ENCODE results near the gene IFI6.

Gene IFI6

DNA sequence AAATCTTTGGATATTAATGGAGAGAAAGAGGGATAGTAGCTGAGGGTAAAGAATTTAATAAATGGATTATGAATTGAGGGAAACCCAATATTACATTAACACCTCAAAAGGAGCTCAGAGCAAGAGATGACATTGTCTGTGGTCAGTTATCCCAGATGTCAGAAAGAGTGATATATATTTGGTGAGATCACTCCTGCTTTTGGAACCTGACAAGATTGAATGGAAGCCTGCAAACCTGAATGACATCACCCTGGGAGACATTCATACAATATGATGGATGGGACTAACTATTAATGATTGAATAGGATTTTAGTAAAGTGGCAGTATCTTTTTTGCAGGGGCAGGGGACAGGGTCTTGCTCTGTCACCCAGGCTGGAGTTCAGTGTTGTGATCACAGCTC is 6.8 kb upstream of the IFI6 start:
- no peaks in the 10 kb centered on the region for H3K36me3 ChIP-seq (ENCODE audit: insufficient read depth, low read length)
- no peak for TF ChIP-seq EZH2 (IDR thresholded peaks at IDR 0.05; ENCODE audit: borderline replicate concordance, low read length)
- TF ChIP-seq, protein P1, sequence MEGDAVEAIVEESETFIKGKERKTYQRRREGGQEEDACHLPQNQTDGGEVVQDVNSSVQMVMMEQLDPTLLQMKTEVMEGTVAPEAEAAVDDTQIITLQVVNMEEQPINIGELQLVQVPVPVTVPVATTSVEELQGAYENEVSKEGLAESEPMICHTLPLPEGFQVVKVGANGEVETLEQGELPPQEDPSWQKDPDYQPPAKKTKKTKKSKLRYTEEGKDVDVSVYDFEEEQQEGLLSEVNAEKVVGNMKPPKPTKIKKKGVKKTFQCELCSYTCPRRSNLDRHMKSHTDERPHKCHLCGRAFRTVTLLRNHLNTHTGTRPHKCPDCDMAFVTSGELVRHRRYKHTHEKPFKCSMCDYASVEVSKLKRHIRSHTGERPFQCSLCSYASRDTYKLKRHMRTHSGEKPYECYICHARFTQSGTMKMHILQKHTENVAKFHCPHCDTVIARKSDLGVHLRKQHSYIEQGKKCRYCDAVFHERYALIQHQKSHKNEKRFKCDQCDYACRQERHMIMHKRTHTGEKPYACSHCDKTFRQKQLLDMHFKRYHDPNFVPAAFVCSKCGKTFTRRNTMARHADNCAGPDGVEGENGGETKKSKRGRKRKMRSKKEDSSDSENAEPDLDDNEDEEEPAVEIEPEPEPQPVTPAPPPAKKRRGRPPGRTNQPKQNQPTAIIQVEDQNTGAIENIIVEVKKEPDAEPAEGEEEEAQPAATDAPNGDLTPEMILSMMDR (IDR thresholded peaks at IDR 0.05; ENCODE audit: low read length) = no peak

DNA sequence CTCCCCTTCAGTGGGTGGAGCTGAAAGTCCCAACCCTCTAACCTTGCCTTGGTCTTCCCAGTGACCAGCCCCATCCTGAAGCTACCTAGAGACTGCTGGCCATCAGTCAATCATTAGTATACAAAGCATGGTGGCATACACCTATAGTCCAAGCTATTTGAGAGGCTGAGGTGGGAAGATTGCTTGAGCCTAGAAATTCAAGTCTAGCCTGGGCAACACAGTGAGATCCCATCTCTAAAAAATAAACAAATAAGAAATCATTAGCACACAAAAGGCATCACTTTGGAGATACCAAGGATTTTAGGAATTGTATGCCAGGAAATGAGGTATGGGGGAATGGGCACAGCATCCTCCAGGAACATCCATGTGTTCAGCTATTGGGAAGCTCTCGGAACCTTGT is 4.4 kb upstream of the IFI6 start:
- Histone ChIP-seq H3K27me3 (ENCODE audit: insufficient read depth, low read length) (no peaks in the 10 kb centered on the region), H3K9me2 (ENCODE audit: low read depth, low read length) (no peaks in the 10 kb centered on the region), H3K4me3 (ENCODE audit: low read depth, low read length, poor library complexity, severe bottlenecking) (no peak overlapping the region), H3K4me2 (ENCODE audit: low read length) (no peak overlapping the region), H3K4me1 (ENCODE audit: insufficient read depth, low read length, severe bottlenecking) (peaks cover 13% of the 10 kb centered on the region), H3K9ac (ENCODE audit: low read length) (no peak overlapping the region), H2AFZ (ENCODE audit: low read length) (no peak overlapping the region), H3K79me2 (ENCODE audit: insufficient read depth, low read length) (no peaks in the 10 kb centered on the region), H3K9me3 (ENCODE audit: low read length) (peaks cover 5% of the 10 kb centered on the region; the same call in 1 of the 2 replicates), H3K27ac (ENCODE audit: low read depth, low read length, poor library complexity, severe bottlenecking) (no peak overlapping the region), H3F3A (ENCODE audit: insufficient read depth, low read length) (no peaks in the 10 kb centered on the region), H4K20me1 (ENCODE audit: insufficient read depth, low read length) (no peaks in the 10 kb centered on the region), H3K36me3 (ENCODE audit: insufficient read depth, low read length) (no peaks in the 10 kb centered on the region)
- TF ChIP-seq, protein P1 (IDR thresholded peaks at IDR 0.05; ENCODE audit: low read length) = no peak
- no peak for TF ChIP-seq EZH2 (IDR thresholded peaks at IDR 0.05; ENCODE audit: borderline replicate concordance, low read length)

More for the DNA sequence above, 6.8 kb upstream of the IFI6 start:
- Histone ChIP-seq H3K4me3 (ENCODE audit: low read depth, low read length, poor library complexity, severe bottlenecking) (no peak overlapping the region), H3K9ac (ENCODE audit: low read length) (no peak overlapping the region), H3K4me2 (ENCODE audit: low read length) (no peak overlapping the region), H3K79me2 (ENCODE audit: insufficient read depth, low read length) (no peaks in the 10 kb centered on the region), H3K4me1 (ENCODE audit: insufficient read depth, low read length, severe bottlenecking) (no peaks in the 10 kb centered on the region), H3K27ac (ENCODE audit: low read depth, low read length, poor library complexity, severe bottlenecking) (no peak overlapping the region), H3K9me3 (ENCODE audit: low read length) (peaks cover 5% of the 10 kb centered on the region; the same call in 1 of the 2 replicates), H3K9me2 (ENCODE audit: low read depth, low read length) (no peaks in the 10 kb centered on the region), H3K27me3 (ENCODE audit: insufficient read depth, low read length) (no peaks in the 10 kb centered on the region), H3F3A (ENCODE audit: insufficient read depth, low read length) (no peaks in the 10 kb centered on the region), H4K20me1 (ENCODE audit: insufficient read depth, low read length) (no peaks in the 10 kb centered on the region), H2AFZ (ENCODE audit: low read length) (no peak overlapping the region)

DNA sequence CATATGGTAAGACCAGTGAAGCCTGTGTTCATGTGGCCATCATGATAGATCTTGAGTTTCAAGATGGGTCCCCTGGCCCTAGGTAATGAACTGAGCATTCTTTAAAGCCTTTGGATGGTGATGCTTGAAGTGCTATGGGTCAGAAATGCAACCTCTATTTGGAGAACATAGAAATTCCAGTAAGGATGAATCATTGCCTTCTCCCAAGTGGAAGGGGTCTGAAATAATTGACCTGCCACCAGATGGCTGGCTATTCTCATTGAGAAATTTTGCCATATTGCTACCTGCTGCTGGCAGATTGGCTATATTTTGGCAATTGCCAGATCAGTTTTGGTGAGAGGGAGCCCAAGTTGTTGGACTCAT is 739 bp upstream of the IFI6 start:
- TF ChIP-seq, protein P1 (IDR thresholded peaks at IDR 0.05; ENCODE audit: low read length) = no peak
- no peak for TF ChIP-seq EZH2 (IDR thresholded peaks at IDR 0.05; ENCODE audit: borderline replicate concordance, low read length)
- H3K4me3 ChIP-seq (ENCODE audit: low read depth, low read length, poor library complexity, severe bottlenecking) = peak overlapping the region; percentile 58
- H3K79me2 ChIP-seq (ENCODE audit: insufficient read depth, low read length) = no peaks in the 10 kb centered on the region
- no peaks in the 10 kb centered on the region for H3K27me3 ChIP-seq (ENCODE audit: insufficient read depth, low read length)
- no peaks in the 10 kb centered on the region for H3F3A ChIP-seq (ENCODE audit: insufficient read depth, low read length)
- peak overlapping the region; percentile 81 for H3K4me2 ChIP-seq (ENCODE audit: low read length)
- H4K20me1 ChIP-seq (ENCODE audit: insufficient read depth, low read length) = no peaks in the 10 kb centered on the region
- no peaks in the 10 kb centered on the region for H3K9me2 ChIP-seq (ENCODE audit: low read depth, low read length)
- H3K27ac ChIP-seq (ENCODE audit: low read depth, low read length, poor library complexity, severe bottlenecking) = no peak overlapping the region
- peaks cover 21% of the 10 kb centered on the region for H3K4me1 ChIP-seq (ENCODE audit: insufficient read depth, low read length, severe bottlenecking)
- no peaks in the 10 kb centered on the region for H3K9me3 ChIP-seq (ENCODE audit: low read length)
- peak overlapping the region; percentile 44; the same call in 1 of the 2 replicates for H3K9ac ChIP-seq (ENCODE audit: low read length)
- H3K36me3 ChIP-seq (ENCODE audit: insufficient read depth, low read length) = no peaks in the 10 kb centered on the region
- H2AFZ ChIP-seq (ENCODE audit: low read length) = no peak overlapping the region
